OCI-M1 (cell line): ENCODE measurements around the gene RINT1.

Experiments used
- DNase-seq: peaks from one replicate; lab custom pipeline; 2025; lab: John Stamatoyannopoulos, UW

Gene RINT1

GRCh38 chr7:105599551-105599950 is 67.5 kb downstream of the RINT1 start:
- no peak for DNase-seq

DNA sequence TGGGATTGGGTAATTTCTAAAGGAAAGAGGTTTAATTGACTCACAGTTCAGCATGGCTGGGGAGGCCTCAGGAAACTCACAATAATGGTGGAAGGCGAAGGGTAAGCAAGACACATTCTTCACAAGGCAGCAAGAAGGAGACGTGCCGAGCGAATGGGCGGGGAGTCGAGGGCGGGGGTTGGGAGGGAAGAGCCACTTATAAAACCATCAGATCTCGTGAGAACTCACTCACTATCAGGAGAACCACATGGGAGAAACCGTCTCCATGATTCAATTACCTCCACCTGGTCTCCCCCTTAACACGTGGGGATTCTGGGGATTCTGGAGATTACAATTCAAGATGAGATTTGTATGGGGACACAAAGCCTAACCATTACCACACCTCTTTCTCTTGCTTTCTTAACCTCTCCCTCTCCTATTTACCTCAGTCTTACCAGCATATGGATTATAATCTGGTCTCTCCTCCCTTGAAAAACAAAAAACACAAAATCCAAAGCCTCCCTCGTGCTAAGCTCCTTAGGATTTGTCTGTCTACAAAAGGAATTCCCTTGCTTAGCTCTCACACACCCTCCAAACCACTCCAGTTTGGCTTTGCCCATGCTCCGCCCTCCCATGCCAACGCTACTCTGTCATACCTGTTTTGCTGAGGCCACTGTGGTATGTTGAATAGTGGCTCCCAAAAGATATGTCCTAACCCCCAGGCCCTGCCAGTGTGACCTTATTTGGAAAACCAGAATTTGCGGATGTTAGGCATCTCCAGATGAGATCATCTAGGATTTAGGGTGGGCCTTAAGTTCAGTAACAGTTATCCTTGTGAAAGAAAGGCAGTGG is 68.9 kb downstream of the RINT1 start:
- DNase-seq, result no peak

DNA sequence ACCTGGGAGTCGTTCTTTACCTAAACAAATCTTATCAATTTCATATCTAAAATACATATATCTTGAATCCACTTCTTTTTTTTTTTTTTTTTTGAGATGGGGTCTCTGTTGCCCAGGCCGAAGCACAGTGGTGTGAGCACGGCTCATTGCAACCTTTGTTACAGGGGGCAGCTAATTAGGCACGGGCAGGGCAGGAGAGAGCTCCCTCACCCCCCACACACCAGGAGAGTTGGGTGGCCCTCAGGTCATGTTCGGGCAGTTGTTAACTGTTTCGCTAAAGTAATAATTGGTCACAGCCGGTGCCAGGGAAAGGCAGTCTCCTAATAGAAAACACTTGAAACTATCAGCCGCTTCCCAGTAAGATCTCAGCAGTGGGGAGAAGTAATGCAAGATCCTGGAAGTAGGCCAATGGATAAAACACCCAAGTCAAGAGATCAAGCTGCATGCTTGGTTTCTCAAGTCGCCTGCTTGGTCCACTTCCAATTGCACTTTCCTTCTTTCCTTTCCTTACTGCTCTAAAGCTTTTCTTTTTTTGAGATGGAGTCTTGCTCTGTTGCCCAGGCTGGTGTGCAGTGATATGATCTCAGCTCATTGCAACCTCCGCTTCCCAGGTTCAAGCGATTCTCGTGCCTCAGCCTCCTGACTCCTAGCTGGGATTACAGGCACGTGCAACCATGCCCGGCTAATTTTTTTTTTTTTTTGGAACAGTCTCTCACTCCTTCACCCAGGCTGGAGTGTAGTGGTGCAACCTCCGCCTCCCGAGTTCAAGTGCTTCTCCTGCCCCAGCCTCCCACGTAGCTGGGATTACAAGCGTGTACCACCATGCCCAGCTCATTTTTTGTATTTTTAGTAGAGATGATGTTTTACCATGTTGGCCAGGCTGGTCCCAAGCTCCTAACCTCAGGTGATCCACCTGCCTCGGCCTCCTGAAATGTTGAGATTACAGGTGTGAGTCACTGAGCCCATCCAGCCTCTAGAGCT is 70.6 kb downstream of the RINT1 start:
- no peak for DNase-seq

GRCh38 chr7:105610165-105610930 is 78.3 kb downstream of the RINT1 start:
- DNase-seq, result no peak

- no peak for DNase-seq
Observed at GRCh38 chr7:105611856-105612775, 80.1 kb downstream of the RINT1 start.

DNA sequence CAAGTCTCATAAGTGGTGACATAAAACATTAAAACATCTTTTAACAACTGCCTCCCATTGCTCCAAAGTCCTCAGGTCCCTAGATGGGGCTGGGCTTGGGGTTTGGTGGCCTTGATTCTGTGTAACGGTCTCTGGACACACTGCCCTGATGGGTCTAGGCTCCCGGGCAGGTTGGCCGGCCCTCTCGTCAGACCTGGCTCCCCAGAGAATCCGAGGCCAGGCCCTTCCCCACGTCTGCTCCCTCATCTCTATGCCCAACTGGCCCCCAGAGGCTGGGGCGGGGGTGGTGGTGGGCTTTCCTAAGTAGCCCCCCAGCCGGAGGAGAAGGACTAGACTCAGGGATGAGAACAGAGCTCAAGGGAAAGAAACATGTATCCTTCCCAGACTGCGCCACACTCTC is 80.8 kb downstream of the RINT1 start:
- DNase-seq, result no peak

DNA sequence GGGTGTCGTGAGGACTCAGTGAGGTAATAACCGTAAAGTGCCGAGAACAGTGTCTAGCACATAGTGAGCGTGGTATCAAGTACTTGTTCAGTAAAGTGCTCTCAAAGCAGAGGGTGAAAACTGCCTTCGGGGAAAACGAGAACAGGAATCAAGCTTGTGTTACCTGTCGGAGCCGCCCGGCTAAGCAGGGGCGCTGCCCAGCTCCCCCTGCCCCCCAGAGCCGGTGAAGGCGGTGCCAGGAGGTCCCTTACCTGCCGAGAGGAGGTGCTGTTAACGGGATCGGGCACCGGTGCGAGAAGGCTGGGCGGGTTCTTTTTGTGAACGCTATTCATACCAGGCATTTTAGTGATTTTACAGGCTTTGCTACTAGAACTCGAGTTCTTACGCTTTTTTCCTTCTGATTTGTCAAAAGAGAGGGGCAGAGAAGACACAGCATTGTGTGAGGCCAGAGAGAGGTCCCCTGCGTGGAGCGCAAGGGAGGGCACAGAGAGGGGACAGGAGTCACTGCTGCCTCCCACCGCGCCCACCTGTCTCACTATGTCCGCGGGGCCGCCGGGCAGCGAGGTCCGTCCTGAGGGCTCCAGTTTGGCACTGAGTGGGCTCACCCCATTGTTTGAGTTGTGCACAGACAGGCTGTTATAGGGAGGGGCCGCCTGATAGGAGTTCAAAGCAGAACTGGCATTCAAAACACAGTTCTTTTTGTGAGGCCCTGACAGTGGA is 81.8 kb downstream of the RINT1 start:
- no peak for DNase-seq

DNA sequence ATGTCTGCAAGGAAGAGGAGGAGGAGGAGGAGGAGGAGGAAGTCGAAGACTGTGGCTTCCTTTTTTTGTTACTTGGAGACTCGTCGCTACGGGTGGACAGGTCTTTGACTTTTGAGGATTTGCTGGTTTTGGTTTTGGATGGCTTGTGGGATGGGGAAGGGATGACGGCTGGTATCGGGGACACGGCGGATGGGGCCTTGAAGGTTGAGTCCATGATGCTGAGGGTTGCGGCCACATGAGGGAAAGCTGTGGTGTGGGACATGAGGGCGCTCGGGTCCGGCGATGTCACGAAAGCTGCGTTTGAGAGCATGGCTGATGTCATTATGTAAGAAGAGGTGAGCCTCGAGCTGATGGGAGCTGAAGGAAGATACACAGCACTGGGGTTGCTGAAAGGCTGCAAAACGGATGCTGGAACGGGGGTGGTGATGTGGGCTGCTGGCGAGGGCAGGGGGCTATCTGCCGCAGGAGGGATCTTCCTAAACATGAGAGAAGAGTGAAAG is 82.4 kb downstream of the RINT1 start:
- no peak for DNase-seq
